OCI-LY1 (cell line): ENCODE measurements around the gene SEC22C.

Source experiments
- EZH2 ChIP-seq: fragments of 200-600 bp; sonication (generic), shearing (Covaris generic); IDR thresholded peaks from 2 replicates; pipeline ENCODE4 v1.8.0; 2017; ENCODE audit warnings: borderline replicate concordance, mixed run types, mild to moderate bottlenecking, antibody characterized with exemption, low read length, moderate library complexity, mixed read lengths
- TF ChIP-seq, protein P1 (sequence below): fragments of 200-600 bp; sonication (generic), shearing (Covaris generic); IDR thresholded peaks from 2 replicates; pipeline ENCODE4 v1.5.1; 2017; ENCODE audit warnings: mild to moderate bottlenecking, antibody characterized with exemption, low read length, moderate library complexity, mixed read lengths

GRCh38 chr3:42591811-42592210, 10.0 kb upstream of the SEC22C start:
- TF ChIP-seq, protein P1, sequence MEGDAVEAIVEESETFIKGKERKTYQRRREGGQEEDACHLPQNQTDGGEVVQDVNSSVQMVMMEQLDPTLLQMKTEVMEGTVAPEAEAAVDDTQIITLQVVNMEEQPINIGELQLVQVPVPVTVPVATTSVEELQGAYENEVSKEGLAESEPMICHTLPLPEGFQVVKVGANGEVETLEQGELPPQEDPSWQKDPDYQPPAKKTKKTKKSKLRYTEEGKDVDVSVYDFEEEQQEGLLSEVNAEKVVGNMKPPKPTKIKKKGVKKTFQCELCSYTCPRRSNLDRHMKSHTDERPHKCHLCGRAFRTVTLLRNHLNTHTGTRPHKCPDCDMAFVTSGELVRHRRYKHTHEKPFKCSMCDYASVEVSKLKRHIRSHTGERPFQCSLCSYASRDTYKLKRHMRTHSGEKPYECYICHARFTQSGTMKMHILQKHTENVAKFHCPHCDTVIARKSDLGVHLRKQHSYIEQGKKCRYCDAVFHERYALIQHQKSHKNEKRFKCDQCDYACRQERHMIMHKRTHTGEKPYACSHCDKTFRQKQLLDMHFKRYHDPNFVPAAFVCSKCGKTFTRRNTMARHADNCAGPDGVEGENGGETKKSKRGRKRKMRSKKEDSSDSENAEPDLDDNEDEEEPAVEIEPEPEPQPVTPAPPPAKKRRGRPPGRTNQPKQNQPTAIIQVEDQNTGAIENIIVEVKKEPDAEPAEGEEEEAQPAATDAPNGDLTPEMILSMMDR: no peak
- TF ChIP-seq EZH2: no peak
